ENCODE measurements around the gene CSNK1A1. TPM values are rescaled to one million over a fixed set of nuclear protein-coding genes. Genes with fewer than 3 reads are reported as not detected.

The CSNK1A1 gene
- total and polyA plus RNA-seq, 2 donors from 2014 or later, result 63.9 to 221 TPM

GRCh38 chr5:149452007-149452664 lies 99.1 kb downstream of the CSNK1A1 start:
- no peak for TF ChIP-seq CTCF (IDR thresholded peaks at IDR 0.05; ENCODE audit: borderline replicate concordance, extremely low read depth, insufficient read depth)
- H3K9me3 ChIP-seq (ENCODE audit: control insufficient read depth in 2 of 3, insufficient read depth in 1 of 3, low read length in 3 of 3), result no peaks in the 10 kb centered on the region
- peak overlapping the region in 1 of 3 donors; percentile 48 for H3K9ac ChIP-seq (ENCODE audit: low read length in 3 of 3)
- H3K27me3 ChIP-seq (ENCODE audit: control insufficient read depth, insufficient read depth, low read length), result no peaks in the 10 kb centered on the region
- H3K27ac ChIP-seq (ENCODE audit: low read depth in 2 of 2, low read length in 2 of 2), result peak overlapping the region; percentile 85 to 94
- H3K4me1 ChIP-seq (ENCODE audit: control insufficient read depth in 2 of 3, insufficient read depth in 2 of 3, low read depth in 1 of 3, low read length in 3 of 3), result peaks cover 4 to 38% (median 38%) of the 10 kb centered on the region in 3 donors
- FAIRE-seq, result no peak
- no peaks in the 10 kb centered on the region for H3K36me3 ChIP-seq (ENCODE audit: control insufficient read depth in 2 of 3, insufficient read depth in 3 of 3, low read length in 3 of 3)
- peak in 4 of 5 donors; percentile 63 to 87 (median 74) for DNase-seq
- intact Hi-C loops (cut with DNase I), result no loop called here
- peak overlapping the region in 1 of 3 donors; percentile 17 for H3K4me3 ChIP-seq (ENCODE audit: low read length in 3 of 3)

- no peaks in the 10 kb centered on the region for H3K27me3 ChIP-seq (ENCODE audit: control insufficient read depth, insufficient read depth, low read length)
- H3K9me3 ChIP-seq (ENCODE audit: control insufficient read depth in 2 of 3, insufficient read depth in 1 of 3, low read length in 3 of 3), result no peaks in the 10 kb centered on the region
- H3K36me3 ChIP-seq (ENCODE audit: control insufficient read depth in 2 of 3, insufficient read depth in 3 of 3, low read length in 3 of 3), result no peaks in the 10 kb centered on the region
- H3K4me1 ChIP-seq (ENCODE audit: control insufficient read depth in 2 of 3, insufficient read depth in 2 of 3, low read depth in 1 of 3, low read length in 3 of 3), result peaks cover 4 to 44% (median 44%) of the 10 kb centered on the region in 3 donors
- H3K4me3 ChIP-seq (ENCODE audit: low read length in 3 of 3), result no peak overlapping the region
- DNase-seq (peak in 2 of 5 donors; percentile 80 to 89), FAIRE-seq (no peak)
- peak overlapping the region in 1 of 3 donors; percentile 31 for H3K9ac ChIP-seq (ENCODE audit: low read length in 3 of 3)
- H3K27ac ChIP-seq (ENCODE audit: low read depth in 2 of 2, low read length in 2 of 2), result peak overlapping the region; percentile 85
- intact Hi-C loops (cut with DNase I), result no loop called here
- no peak for TF ChIP-seq CTCF (IDR thresholded peaks at IDR 0.05; ENCODE audit: borderline replicate concordance, extremely low read depth, insufficient read depth)
Observed at GRCh38 chr5:149450199-149450598, 101.0 kb downstream of the CSNK1A1 start.

- H3K27me3 ChIP-seq (ENCODE audit: control insufficient read depth, insufficient read depth, low read length), result no peaks in the 10 kb centered on the region
- intact Hi-C loops (cut with DNase I), result no loop called here
- H3K4me1 ChIP-seq (ENCODE audit: control insufficient read depth in 2 of 3, insufficient read depth in 2 of 3, low read depth in 1 of 3, low read length in 3 of 3), result peaks cover 4 to 44% (median 44%) of the 10 kb centered on the region in 3 donors
- FAIRE-seq (no peak), DNase-seq (peak in 3 of 5 donors; percentile 48 to 82 (median 73))
- no peaks in the 10 kb centered on the region for H3K9me3 ChIP-seq (ENCODE audit: control insufficient read depth in 2 of 3, insufficient read depth in 1 of 3, low read length in 3 of 3)
- no peak overlapping the region for H3K4me3 ChIP-seq (ENCODE audit: low read length in 3 of 3)
- peak overlapping the region; percentile 74 to 85 for H3K27ac ChIP-seq (ENCODE audit: low read depth in 2 of 2, low read length in 2 of 2)
- H3K36me3 ChIP-seq (ENCODE audit: control insufficient read depth in 2 of 3, insufficient read depth in 3 of 3, low read length in 3 of 3), result no peaks in the 10 kb centered on the region
- TF ChIP-seq CTCF (IDR thresholded peaks at IDR 0.05; ENCODE audit: borderline replicate concordance, extremely low read depth, insufficient read depth), result peak; percentile 29
- no peak overlapping the region for H3K9ac ChIP-seq (ENCODE audit: low read length in 3 of 3)
Observed at GRCh38 chr5:149448831-149449714, 102.2 kb downstream of the CSNK1A1 start.

Data from kidney (tissue), 14 donors.